K562 (cell line): ENCODE measurements around the gene ISG20L2. TPM values are rescaled to one million over a fixed set of nuclear protein-coding genes. Genes with fewer than 3 reads are reported as not detected.

Experiments used
- ATAC-seq: fragments of 200-7000 bp; cut with Tn5 transposase; 3 replicates; pipeline ENCODE4 v1.9.1; 2020; ENCODE audit warnings: moderate library complexity
- BruUV-seq: library from RNA; stranded (reverse); fragments of 400-500 nt; replicated peaks from 2 replicates; lab custom pipeline; 2021; lab: Mats Ljungman, UMichigan
- CTCF ChIA-PET: fragments of 300-600 bp; formaldehyde crosslinking; extraction: SDS; loops from one replicate; lab custom pipeline; 2021; ENCODE audit warnings: low intra/inter-chr PET ratio; lab: Yijun Ruan, JAX
- POLR2A ChIA-PET: fragments of 300-600, 350-650 bp; sonication (Branson Sonifier 250); formaldehyde crosslinking; extraction: SDS; loops from one replicate; lab custom pipeline; 2021; ENCODE audit warnings: antibody characterized with exemption, inconsistent platforms; lab: Yijun Ruan, JAX
- DNase-seq, 4 experiments: peaks; one replicate each; pipeline versions ENCODE4 v3.0.0 to v3.0.0-alpha.2; 2011 to 2018; ENCODE audit warnings: low spot score in 3 of 4, mixed read lengths in 3 of 4; ENCODE audit errors: extremely low read depth in 1 of 4
- FAIRE-seq: peaks from 2 replicates; lab custom pipeline; 2011; peaks lifted over from hg19 to GRCh38; lab: Jason Lieb, UNC
- H2AFZ ChIP-seq: 2 replicates; pipeline ENCODE4 v1.6.0; 2011; ENCODE audit warnings: low read depth, low read length, control low read depth, inconsistent platforms
- H3K27ac ChIP-seq: fragments of 200-600 bp; 3 replicates; pipeline ENCODE4 v1.8.0; 2011; ENCODE audit warnings: low read depth, mild to moderate bottlenecking, control low read depth, inconsistent platforms, low read length, moderate library complexity, mixed read lengths; ENCODE audit errors: extremely low read depth
- H3K27me3 ChIP-seq, 2 experiments: fragments of 300-600 bp in 1 of 2; 2 replicates in 1 of 2; 3 replicates in 1 of 2; pipeline versions ENCODE4 v1.6.0 to v1.8.0; 2011; ENCODE audit warnings: inconsistent platforms in 2 of 2, low read length in 2 of 2, mild to moderate bottlenecking in 1 of 2, mixed read lengths in 1 of 2, moderate library complexity in 1 of 2; ENCODE audit not compliant: control insufficient read depth in 2 of 2, insufficient read depth in 2 of 2
- H3K36me3 ChIP-seq: fragments of 300-600 bp; 3 replicates; pipeline ENCODE4 v1.8.0; 2011; ENCODE audit warnings: mild to moderate bottlenecking, low read length, inconsistent platforms; ENCODE audit not compliant: control insufficient read depth, insufficient read depth
- H3K4me1 ChIP-seq, 2 experiments: fragments of 200-600 bp in 1 of 2; replicated peaks in 1 of 2; 2 replicates in 1 of 2; 3 replicates in 1 of 2; pipeline versions ENCODE4 v1.5.1 to v1.8.0; 2011; ENCODE audit warnings: inconsistent platforms in 2 of 2, low read length in 2 of 2, mild to moderate bottlenecking in 1 of 2, mixed read lengths in 1 of 2, moderate library complexity in 1 of 2; ENCODE audit not compliant: control insufficient read depth in 2 of 2, insufficient read depth in 2 of 2
- H3K4me2 ChIP-seq: 2 replicates; pipeline ENCODE4 v1.6.1; 2011; ENCODE audit warnings: low read length, control low read depth, inconsistent platforms, mixed read lengths; ENCODE audit not compliant: insufficient read depth
- H3K4me3 ChIP-seq: fragments of 200-600 bp; sonication (generic), shearing (Covaris generic); 2 replicates; pipeline ENCODE4 v1.5.1; 2016; ENCODE audit warnings: control low read depth, inconsistent platforms
- H3K79me2 ChIP-seq: fragments of 200-600 bp; 3 replicates; pipeline ENCODE4 v1.8.0; 2011; ENCODE audit warnings: low read length, inconsistent platforms; ENCODE audit not compliant: control insufficient read depth, insufficient read depth
- H3K9ac ChIP-seq, 2 experiments: 2 replicates each; pipeline versions ENCODE4 v1.6.0 to v1.6.1; 2011; ENCODE audit warnings: low read depth in 2 of 2, low read length in 2 of 2, control low read depth in 1 of 2, inconsistent platforms in 1 of 2, mild to moderate bottlenecking in 1 of 2, mixed read lengths in 1 of 2; ENCODE audit not compliant: insufficient read depth in 1 of 2
- H3K9me1 ChIP-seq: one replicate; pipeline ENCODE4 v1.6.0; 2011; ENCODE audit warnings: inconsistent platforms, mild to moderate bottlenecking, low read length, moderate library complexity; ENCODE audit not compliant: control insufficient read depth, insufficient read depth
- H3K9me3 ChIP-seq: replicated peaks from 2 replicates; pipeline ENCODE4 v1.5.1; 2011; ENCODE audit warnings: low read depth, low read length, inconsistent platforms; ENCODE audit not compliant: control insufficient read depth, insufficient read depth
- H4K20me1 ChIP-seq: replicated peaks from 2 replicates; pipeline ENCODE4 v1.6.1; 2011; ENCODE audit warnings: low read length, inconsistent platforms, mixed read lengths; ENCODE audit not compliant: control insufficient read depth, insufficient read depth
- MCM3 ChIP-seq: fragments of 450-650 bp; IDR thresholded peaks from 2 replicates; pipeline ENCODE4 v1.6.1; 2016
- NFE2L1 ChIP-seq: fragments of 450-650 bp; IDR thresholded peaks from 2 replicates; pipeline ENCODE4 v1.6.1; 2016; ENCODE audit warnings: missing genetic modification characterization, low read depth, mild to moderate bottlenecking, missing compliant biosample characterization, moderate library complexity, borderline replicate concordance
- PRDM10 ChIP-seq: fragments of 450-650 bp; IDR thresholded peaks from 2 replicates; pipeline ENCODE4 v1.6.1; 2018; ENCODE audit not compliant: partially characterized antibody
- WGBS: fragments of 100-300 bp; shearing (Covaris generic); methylation state at CpG from one replicate; pipeline ENCODE4 v1.1.6; 2016; ENCODE audit warnings: low coverage, mixed read lengths; ENCODE audit not compliant: insufficient coverage; ENCODE audit errors: missing lambda C conversion rate; 5-methylcytosine and 5-hydroxymethylcytosine counted together
- in situ Hi-C: fragments of 300-500 bp; cut with MboI; formaldehyde crosslinking; loops from 4 replicates; pipeline ENCODE4 v1.15.0; 2018; ENCODE audit warnings: inconsistent platforms, mixed read lengths
- intact Hi-C: fragments of 100-400 bp; cut with micrococcal nuclease; formaldehyde crosslinking; loops from 2 replicates; pipeline ENCODE4 v1.14.2; 2022
- polyA plus RNA-seq, 8 experiments: library from polyadenylated mRNA; depleted of rRNA in 4 of 8; stranded (reverse) in 5 of 8; unstranded in 3 of 8; fragments of >200 nt; fragmentation: Nextera tagmentation in 2 of 8; fragmentation: Illumina TruSeq in 1 of 8; extraction: Ambion mirVana in 2 of 8; extraction: Trizol in 1 of 8; gene quantifications; 2 replicates each; pipeline versions ENCODE4 v1.2.1 to v1.2.3, GENCODE V29; 2011 to 2014; ENCODE audit warnings: inconsistent platforms in 1 of 8, missing spikeins in 1 of 8
- total RNA-seq, 7 experiments: library from RNA; depleted of rRNA in 6 of 7; stranded (reverse); fragments of >200 nt in 6 of 7; fragmentation: Illumina TruSeq in 2 of 7; extraction: Trizol in 2 of 7; gene quantifications; 2 replicates each; pipeline versions ENCODE4 v1.2.1 to v1.2.3, GENCODE V29; 2011 to 2021; ENCODE audit warnings: low replicate concordance in 1 of 7

ISG20L2 gene
- total and polyA plus RNA-seq, 9 of the 15 experiments (the other 6 are each of a cell fraction or from before 2014, with no cell fraction given): 21.3 to 130 (median 50.3) TPM

DNA sequence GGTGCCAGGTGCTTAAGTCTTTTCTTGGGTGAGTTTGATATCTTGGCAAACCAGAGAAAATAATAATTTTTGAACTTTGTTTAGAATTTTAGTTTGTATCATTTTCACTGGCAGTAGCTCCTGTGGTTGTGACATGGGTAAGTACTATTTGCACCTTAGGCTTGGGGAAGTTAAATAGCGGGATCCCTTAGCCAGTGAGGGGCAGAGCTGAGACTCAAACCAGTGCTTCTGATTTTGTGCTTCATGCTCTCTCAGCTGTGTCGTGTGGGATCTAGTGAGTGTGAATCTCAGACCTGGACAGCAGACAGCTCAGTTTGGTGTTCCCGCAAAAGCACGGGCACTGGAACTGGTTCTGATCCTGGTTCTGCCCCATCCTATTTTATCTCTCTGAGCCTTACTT lies 48.4 kb upstream of the ISG20L2 start (continued):
- TF ChIP-seq MCM3: no peak
- TF ChIP-seq, all 486 proteins: peak for 0

GRCh38 chr1:156775799-156776198 lies 47.2 kb upstream of the ISG20L2 start:
- Histone ChIP-seq H3K27me3 (no peaks in the 10 kb centered on the region), H3K4me1 (peaks cover 21 to 38% of the 10 kb centered on the region in 2 experiments), H3K9ac (no peak overlapping the region), H3K27ac (no peak overlapping the region), H3K4me3 (no peak overlapping the region), H3K79me2 (peaks cover 90% of the 10 kb centered on the region), H3K36me3 (peaks cover 47% of the 10 kb centered on the region; the same call in 2 of the 3 replicates), H2AFZ (no peak overlapping the region), H4K20me1 (peaks cover 13% of the 10 kb centered on the region; the same call in 1 of the 2 replicates), H3K9me1 (no peaks in the 10 kb centered on the region), H3K9me3 (no peaks in the 10 kb centered on the region), H3K4me2 (no peak overlapping the region)
- no peak for DNase-seq
- TF ChIP-seq NFE2L1 (tag) (no peak), PRDM10 (peak; percentile 25)
- no peak for ATAC-seq
- in situ Hi-C loops: no loop called here
- no TSS peak for BruUV-seq
- ChIA-PET POLR2A (interaction anchor here (1.3 kb wide), 2 partner anchors 9 to 35 kb away, joined by 3 to 4 read pairs; partner anchors contain the start of genes MRPL24 and PRCC), CTCF (no interaction called here)
- no peak for FAIRE-seq
- WGBS: 77% methylated on average over 5 of the region's 5 CpGs
- intact Hi-C loops: no loop called here
